Uterus (tissue), 2 donors: Measurements from ENCODE around the gene PYGB.

Experiments used
- POLR2A ChIP-seq, 2 donors: fragments of 450-650 bp; IDR thresholded peaks; one replicate each; pipeline ENCODE4 v1.6.1; 2016; ENCODE audit warnings: antibody characterized with exemption in 2 of 2, mild to moderate bottlenecking in 1 of 2, moderate library complexity in 1 of 2
- TF ChIP-seq, protein P1 (sequence below), 4 experiments: fragments of 200-600 bp in 2 of 4; fragments of 450-650 bp in 2 of 4; sonication (generic) in 2 of 4; IDR thresholded peaks; one replicate each; pipeline ENCODE4 v1.5.1; 2016 to 2019; ENCODE audit warnings: antibody characterized with exemption in 4 of 4, mild to moderate bottlenecking in 2 of 4, moderate library complexity in 1 of 4

- TF ChIP-seq, protein P1, sequence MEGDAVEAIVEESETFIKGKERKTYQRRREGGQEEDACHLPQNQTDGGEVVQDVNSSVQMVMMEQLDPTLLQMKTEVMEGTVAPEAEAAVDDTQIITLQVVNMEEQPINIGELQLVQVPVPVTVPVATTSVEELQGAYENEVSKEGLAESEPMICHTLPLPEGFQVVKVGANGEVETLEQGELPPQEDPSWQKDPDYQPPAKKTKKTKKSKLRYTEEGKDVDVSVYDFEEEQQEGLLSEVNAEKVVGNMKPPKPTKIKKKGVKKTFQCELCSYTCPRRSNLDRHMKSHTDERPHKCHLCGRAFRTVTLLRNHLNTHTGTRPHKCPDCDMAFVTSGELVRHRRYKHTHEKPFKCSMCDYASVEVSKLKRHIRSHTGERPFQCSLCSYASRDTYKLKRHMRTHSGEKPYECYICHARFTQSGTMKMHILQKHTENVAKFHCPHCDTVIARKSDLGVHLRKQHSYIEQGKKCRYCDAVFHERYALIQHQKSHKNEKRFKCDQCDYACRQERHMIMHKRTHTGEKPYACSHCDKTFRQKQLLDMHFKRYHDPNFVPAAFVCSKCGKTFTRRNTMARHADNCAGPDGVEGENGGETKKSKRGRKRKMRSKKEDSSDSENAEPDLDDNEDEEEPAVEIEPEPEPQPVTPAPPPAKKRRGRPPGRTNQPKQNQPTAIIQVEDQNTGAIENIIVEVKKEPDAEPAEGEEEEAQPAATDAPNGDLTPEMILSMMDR (IDR thresholded peaks at IDR 0.05), result no peak
- no peak for TF ChIP-seq POLR2A (IDR thresholded peaks at IDR 0.05)
These were observed 47.7 kb downstream of the PYGB start for GRCh38 chr20:25295386-25296093.
